K562 (cell line): Measurements from ENCODE around the gene CARMIL1. TPM values are rescaled to one million over a fixed set of nuclear protein-coding genes. Genes with fewer than 3 reads are reported as not detected.

Experiments
- ATAC-seq: fragments of 200-7000 bp; cut with Tn5 transposase; 3 replicates; pipeline ENCODE4 v1.9.1; 2020; ENCODE audit warnings: moderate library complexity
- BruUV-seq: library from RNA; stranded (reverse); fragments of 400-500 nt; replicated peaks from 2 replicates; lab custom pipeline; 2021; lab: Mats Ljungman, UMichigan
- CTCF ChIA-PET: fragments of 300-600 bp; formaldehyde crosslinking; extraction: SDS; loops from one replicate; lab custom pipeline; 2021; ENCODE audit warnings: low intra/inter-chr PET ratio; lab: Yijun Ruan, JAX
- POLR2A ChIA-PET: fragments of 300-600, 350-650 bp; sonication (Branson Sonifier 250); formaldehyde crosslinking; extraction: SDS; loops from one replicate; lab custom pipeline; 2021; ENCODE audit warnings: antibody characterized with exemption, inconsistent platforms; lab: Yijun Ruan, JAX
- DNase-seq, 4 experiments: peaks; one replicate each; pipeline versions ENCODE4 v3.0.0 to v3.0.0-alpha.2; 2011 to 2018; ENCODE audit warnings: low spot score in 3 of 4, mixed read lengths in 3 of 4; ENCODE audit errors: extremely low read depth in 1 of 4
- FAIRE-seq: peaks from 2 replicates; lab custom pipeline; 2011; peaks lifted over from hg19 to GRCh38; lab: Jason Lieb, UNC
- H2AFZ ChIP-seq: 2 replicates; pipeline ENCODE4 v1.6.0; 2011; ENCODE audit warnings: low read depth, low read length, control low read depth, inconsistent platforms
- H3K27ac ChIP-seq: fragments of 200-600 bp; 3 replicates; pipeline ENCODE4 v1.8.0; 2011; ENCODE audit warnings: low read depth, mild to moderate bottlenecking, control low read depth, inconsistent platforms, low read length, moderate library complexity, mixed read lengths; ENCODE audit errors: extremely low read depth
- H3K27me3 ChIP-seq, 2 experiments: fragments of 300-600 bp in 1 of 2; 2 replicates in 1 of 2; 3 replicates in 1 of 2; pipeline versions ENCODE4 v1.6.0 to v1.8.0; 2011; ENCODE audit warnings: inconsistent platforms in 2 of 2, low read length in 2 of 2, mild to moderate bottlenecking in 1 of 2, mixed read lengths in 1 of 2, moderate library complexity in 1 of 2; ENCODE audit not compliant: control insufficient read depth in 2 of 2, insufficient read depth in 2 of 2
- H3K36me3 ChIP-seq: fragments of 300-600 bp; 3 replicates; pipeline ENCODE4 v1.8.0; 2011; ENCODE audit warnings: mild to moderate bottlenecking, low read length, inconsistent platforms; ENCODE audit not compliant: control insufficient read depth, insufficient read depth
- H3K4me1 ChIP-seq, 2 experiments: fragments of 200-600 bp in 1 of 2; replicated peaks in 1 of 2; 2 replicates in 1 of 2; 3 replicates in 1 of 2; pipeline versions ENCODE4 v1.5.1 to v1.8.0; 2011; ENCODE audit warnings: inconsistent platforms in 2 of 2, low read length in 2 of 2, mild to moderate bottlenecking in 1 of 2, mixed read lengths in 1 of 2, moderate library complexity in 1 of 2; ENCODE audit not compliant: control insufficient read depth in 2 of 2, insufficient read depth in 2 of 2
- H3K4me2 ChIP-seq: 2 replicates; pipeline ENCODE4 v1.6.1; 2011; ENCODE audit warnings: low read length, control low read depth, inconsistent platforms, mixed read lengths; ENCODE audit not compliant: insufficient read depth
- H3K4me3 ChIP-seq: fragments of 200-600 bp; sonication (generic), shearing (Covaris generic); 2 replicates; pipeline ENCODE4 v1.5.1; 2016; ENCODE audit warnings: control low read depth, inconsistent platforms
- H3K79me2 ChIP-seq: fragments of 200-600 bp; 3 replicates; pipeline ENCODE4 v1.8.0; 2011; ENCODE audit warnings: low read length, inconsistent platforms; ENCODE audit not compliant: control insufficient read depth, insufficient read depth
- H3K9ac ChIP-seq, 2 experiments: 2 replicates each; pipeline versions ENCODE4 v1.6.0 to v1.6.1; 2011; ENCODE audit warnings: low read depth in 2 of 2, low read length in 2 of 2, control low read depth in 1 of 2, inconsistent platforms in 1 of 2, mild to moderate bottlenecking in 1 of 2, mixed read lengths in 1 of 2; ENCODE audit not compliant: insufficient read depth in 1 of 2
- H3K9me1 ChIP-seq: one replicate; pipeline ENCODE4 v1.6.0; 2011; ENCODE audit warnings: inconsistent platforms, mild to moderate bottlenecking, low read length, moderate library complexity; ENCODE audit not compliant: control insufficient read depth, insufficient read depth
- H3K9me3 ChIP-seq: replicated peaks from 2 replicates; pipeline ENCODE4 v1.5.1; 2011; ENCODE audit warnings: low read depth, low read length, inconsistent platforms; ENCODE audit not compliant: control insufficient read depth, insufficient read depth
- H4K20me1 ChIP-seq: replicated peaks from 2 replicates; pipeline ENCODE4 v1.6.1; 2011; ENCODE audit warnings: low read length, inconsistent platforms, mixed read lengths; ENCODE audit not compliant: control insufficient read depth, insufficient read depth
- ATF7 ChIP-seq: fragments of 450-650 bp; IDR thresholded peaks from 2 replicates; pipeline ENCODE4 v1.7.1; 2014; ENCODE audit warnings: mild to moderate bottlenecking, moderate library complexity
- HES1 ChIP-seq: fragments of 450-650 bp; IDR thresholded peaks from 2 replicates; pipeline ENCODE4 v1.6.1; 2016; ENCODE audit warnings: low read depth, mild to moderate bottlenecking, moderate library complexity
- HNRNPUL1 ChIP-seq: fragments of 200-400 bp; formaldehyde crosslinking; IDR thresholded peaks from 2 replicates; pipeline ENCODE4 v1.6.1; 2017; ENCODE audit warnings: low read length
- NR2C2 ChIP-seq, 2 experiments: fragments of 200-800 bp in 1 of 2; sonication (Bioruptor generic) in 1 of 2; sonication (generic) in 1 of 2; formaldehyde crosslinking in 1 of 2; IDR thresholded peaks; 2 replicates each; pipeline versions ENCODE4 v1.6.1 to v1.8.0; 2016 to 2022; ENCODE audit warnings: mild to moderate bottlenecking in 1 of 2, missing compliant biosample characterization in 1 of 2, missing genetic modification characterization in 1 of 2, missing genetic modification reagents in 1 of 2
- ZEB2 ChIP-seq: fragments of 450-650 bp; IDR thresholded peaks from 2 replicates; pipeline ENCODE4 v1.6.1; 2016
- ZNF584 ChIP-seq: fragments of 200-800 bp; sonication (Bioruptor generic); IDR thresholded peaks from 2 replicates; pipeline ENCODE4 v1.6.1; 2016; ENCODE audit warnings: low read depth, mild to moderate bottlenecking, missing genetic modification characterization, missing compliant biosample characterization
- WGBS: fragments of 100-300 bp; shearing (Covaris generic); methylation state at CpG from one replicate; pipeline ENCODE4 v1.1.6; 2016; ENCODE audit warnings: low coverage, mixed read lengths; ENCODE audit not compliant: insufficient coverage; ENCODE audit errors: missing lambda C conversion rate; 5-methylcytosine and 5-hydroxymethylcytosine counted together
- in situ Hi-C: fragments of 300-500 bp; cut with MboI; formaldehyde crosslinking; loops from 4 replicates; pipeline ENCODE4 v1.15.0; 2018; ENCODE audit warnings: inconsistent platforms, mixed read lengths
- intact Hi-C: fragments of 100-400 bp; cut with micrococcal nuclease; formaldehyde crosslinking; loops from 2 replicates; pipeline ENCODE4 v1.14.2; 2022
- polyA plus RNA-seq, 8 experiments: library from polyadenylated mRNA; depleted of rRNA in 4 of 8; stranded (reverse) in 5 of 8; unstranded in 3 of 8; fragments of >200 nt; fragmentation: Nextera tagmentation in 2 of 8; fragmentation: Illumina TruSeq in 1 of 8; extraction: Ambion mirVana in 2 of 8; extraction: Trizol in 1 of 8; gene quantifications; 2 replicates each; pipeline versions ENCODE4 v1.2.1 to v1.2.3, GENCODE V29; 2011 to 2014; ENCODE audit warnings: inconsistent platforms in 1 of 8, missing spikeins in 1 of 8
- total RNA-seq, 7 experiments: library from RNA; depleted of rRNA in 6 of 7; stranded (reverse); fragments of >200 nt in 6 of 7; fragmentation: Illumina TruSeq in 2 of 7; extraction: Trizol in 2 of 7; gene quantifications; 2 replicates each; pipeline versions ENCODE4 v1.2.1 to v1.2.3, GENCODE V29; 2011 to 2021; ENCODE audit warnings: low replicate concordance in 1 of 7
- TF ChIP-seq, protein P1 (sequence below): IDR thresholded peaks from 2 replicates; pipeline ENCODE4 v1.6.1; 2012; ENCODE audit warnings: low read depth, low read length, improper control_type of control experiment, borderline replicate concordance

The CARMIL1 gene
- total and polyA plus RNA-seq, 9 of the 15 experiments (the other 6 are each of a cell fraction or from before 2014, with no cell fraction given): 0.04 to 0.32 (median 0.10) TPM; not detected in 1

DNA sequence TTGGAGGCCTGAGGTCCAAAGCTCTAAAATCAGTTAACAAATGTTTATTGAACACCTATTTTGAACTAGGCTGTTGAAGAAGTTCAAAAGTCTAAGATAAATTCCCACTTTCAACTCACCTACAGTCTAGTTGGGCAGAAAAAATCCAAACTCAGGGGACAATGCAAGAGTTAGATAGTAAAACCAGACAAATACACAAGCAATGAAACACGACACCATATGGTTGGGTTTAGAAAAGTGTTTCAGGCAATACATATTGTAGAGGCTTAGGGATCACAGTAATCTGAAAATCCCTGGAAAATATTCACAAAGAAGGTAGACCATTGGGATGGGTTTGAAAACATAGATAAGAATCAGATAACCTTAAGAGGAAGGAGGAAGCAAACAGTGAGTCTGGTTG lies 1.3 kb upstream of the CARMIL1 start:
- FAIRE-seq: no peak
- no peak for ATAC-seq
- no peak overlapping the region for H3K4me2 ChIP-seq
- H3K27ac ChIP-seq: no peak overlapping the region
- no peak overlapping the region for H3K9ac ChIP-seq
- H3K79me2 ChIP-seq: no peaks in the 10 kb centered on the region
- H3K9me1 ChIP-seq: no peaks in the 10 kb centered on the region
- H3K4me3 ChIP-seq: no peak overlapping the region
- no peak for DNase-seq
- H2AFZ ChIP-seq: no peak overlapping the region
- H3K9me3 ChIP-seq: no peaks in the 10 kb centered on the region
- WGBS: 22% methylated on average over 1 of the region's 1 CpG
- peaks cover 4 to 22% of the 10 kb centered on the region in 2 experiments; a peak in 4 of 5 replicates for H3K27me3 ChIP-seq
- ChIA-PET CTCF (interaction anchor here (0.8 to 1.2 kb wide), 2 partner anchors 212 to 278 kb away, joined by 6 read pairs; no protein-coding TSS in a partner anchor), POLR2A (interaction anchor here (0.6 kb wide), 2 partner anchors 9 to 29 kb away, joined by 3 read pairs; no protein-coding TSS in a partner anchor)
- peaks cover 2 to 17% of the 10 kb centered on the region in 2 experiments; a peak in 2 of 5 replicates for H3K4me1 ChIP-seq
- no peaks in the 10 kb centered on the region for H3K36me3 ChIP-seq
- intact Hi-C loops (loop anchor here (2.0 to 10.0 kb wide), 2 partner anchors 437 to 613 kb away; no protein-coding TSS in a partner anchor), in situ Hi-C loops (loop anchor here (10.0 kb wide), 1 partner anchor 327 kb away; no protein-coding TSS in a partner anchor)
- BruUV-seq: no TSS peak
- H4K20me1 ChIP-seq: no peaks in the 10 kb centered on the region
- no peak for TF ChIP-seq ZEB2
- TF ChIP-seq, all 486 proteins: peak for 0

DNA sequence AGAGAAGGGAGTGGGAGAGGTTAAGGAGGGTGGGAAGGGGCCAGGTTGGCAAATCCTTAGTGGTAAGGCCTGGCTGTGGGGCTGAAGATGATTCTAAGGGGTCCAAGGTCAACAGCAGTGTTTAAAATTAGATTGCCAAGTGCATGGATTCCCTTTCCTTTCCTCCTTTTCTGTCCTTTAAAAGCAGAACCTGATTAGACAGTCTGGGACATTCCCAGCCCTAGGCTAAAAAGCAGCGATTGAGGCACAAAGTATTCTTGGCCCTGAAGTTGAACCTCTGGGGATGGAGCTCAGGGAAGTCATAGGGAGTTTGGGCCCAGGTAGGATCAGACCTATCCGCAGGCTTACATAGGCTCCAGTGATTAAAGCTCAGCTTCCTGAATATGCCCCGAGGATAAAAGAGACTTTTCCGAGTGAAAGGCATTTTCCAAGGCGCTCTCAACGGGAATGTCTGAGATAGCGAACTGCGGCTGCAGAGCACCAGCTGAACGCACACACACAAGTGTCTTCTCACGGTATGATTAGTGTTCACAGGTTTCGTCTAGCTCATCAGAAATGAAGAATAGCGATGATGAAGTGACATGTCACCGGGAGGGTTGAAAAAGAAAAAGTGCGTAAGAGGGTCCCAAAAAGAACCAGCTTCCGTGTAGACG lies 787 bp upstream of the CARMIL1 start:
- Histone ChIP-seq H3K4me3 (peak overlapping the region; percentile 60), H3K9me3 (no peaks in the 10 kb centered on the region), H3K27me3 (peaks cover 4 to 22% of the 10 kb centered on the region in 2 experiments; a peak in 4 of 5 replicates), H3K36me3 (no peaks in the 10 kb centered on the region), H3K79me2 (no peaks in the 10 kb centered on the region), H3K9ac (peak overlapping the region; percentile 31 to 91; a peak in 2 of 4 replicates), H3K9me1 (no peaks in the 10 kb centered on the region), H2AFZ (peak overlapping the region; percentile 90), H3K4me1 (peaks cover 2 to 17% of the 10 kb centered on the region in 2 experiments; a peak in 2 of 5 replicates), H3K27ac (no peak overlapping the region), H3K4me2 (peak overlapping the region; percentile 77), H4K20me1 (no peaks in the 10 kb centered on the region)
- ChIA-PET CTCF (interaction anchor here (0.8 to 1.2 kb wide), 3 partner anchors 212 to 324 kb away, joined by 3 to 6 read pairs (median 6); no protein-coding TSS in a partner anchor), POLR2A (no interaction called here)
- intact Hi-C loops (loop anchor here (2.0 to 10.0 kb wide), 2 partner anchors 436 to 612 kb away; no protein-coding TSS in a partner anchor), in situ Hi-C loops (loop anchor here (10.0 kb wide), 1 partner anchor 326 kb away; no protein-coding TSS in a partner anchor)
- peak in 1 of 4 experiments; percentile 14 for DNase-seq
- WGBS: 11% methylated on average over 16 of the region's 16 CpGs
- BruUV-seq: no TSS peak
- FAIRE-seq: peak; percentile 32
- peak; percentile 5; the same call in 2 of the 3 replicates for ATAC-seq
- TF ChIP-seq NR2C2 (CRISPR knock-in tag; IDR thresholded peaks at IDR 0.05) (no peak), NR2C2 (tag; IDR thresholded peaks at IDR 0.05) (no peak), HES1 (no peak), HNRNPUL1 (no peak), ZNF584 (no peak), ATF7 (no peak)
- TF ChIP-seq, protein P1, sequence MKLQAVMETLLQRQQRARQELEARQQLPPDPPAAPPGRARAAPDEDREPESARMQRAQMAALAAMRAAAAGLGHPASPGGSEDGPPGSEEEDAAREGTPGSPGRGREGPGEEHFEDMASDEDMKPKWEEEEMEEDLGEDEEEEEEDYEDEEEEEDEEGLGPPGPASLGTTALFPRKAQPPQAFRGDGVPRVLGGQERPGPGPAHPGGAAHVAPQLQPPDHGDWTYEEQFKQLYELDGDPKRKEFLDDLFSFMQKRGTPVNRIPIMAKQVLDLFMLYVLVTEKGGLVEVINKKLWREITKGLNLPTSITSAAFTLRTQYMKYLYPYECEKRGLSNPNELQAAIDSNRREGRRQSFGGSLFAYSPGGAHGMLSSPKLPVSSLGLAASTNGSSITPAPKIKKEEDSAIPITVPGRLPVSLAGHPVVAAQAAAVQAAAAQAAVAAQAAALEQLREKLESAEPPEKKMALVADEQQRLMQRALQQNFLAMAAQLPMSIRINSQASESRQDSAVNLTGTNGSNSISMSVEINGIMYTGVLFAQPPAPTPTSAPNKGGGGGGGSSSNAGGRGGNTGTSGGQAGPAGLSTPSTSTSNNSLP: no peak
